Measurements from ENCODE around the gene WDR47.
"Not testable (repeated sequence)": the region's sequence is repeated elsewhere in the genome, so short reads cannot be mapped to it uniquely, and the experiment has no call there.

WDR47 gene

GRCh38 chr1:109040989-109041620, 797 bp downstream of the WDR47 start:
- POLR2A ChIA-PET (ENCODE audit: low non-redundant PET) = no interaction called here
- peak; percentile 8 for DNase-seq (ENCODE audit: low spot score)
- no peak for TF ChIP-seq CTCF (conservative IDR thresholded peaks at IDR 0.05; ENCODE audit: low read depth)
- peak overlapping the region; percentile 88 for H3K27ac ChIP-seq
- CTCF ChIA-PET = no interaction called here

GRCh38 chr1:109040627-109040988, 1.3 kb downstream of the WDR47 start:
- POLR2A ChIA-PET (ENCODE audit: low non-redundant PET) = interaction anchor here (0.7 kb wide), 1 partner anchor 43 kb away, joined by 7 read pairs; no protein-coding TSS in a partner anchor
- CTCF ChIA-PET = no interaction called here
- DNase-seq (ENCODE audit: low spot score) = no peak
- TF ChIP-seq CTCF (conservative IDR thresholded peaks at IDR 0.05; ENCODE audit: low read depth) = no peak
- H3K27ac ChIP-seq = peak overlapping the region; percentile 88

- DNase-seq (ENCODE audit: low spot score) = no peak
- ChIA-PET POLR2A (ENCODE audit: low non-redundant PET) (interaction anchor here (0.6 to 0.7 kb wide), 2 partner anchors 261 to 833 kb away, joined by 3 to 5 read pairs; no protein-coding TSS in a partner anchor), CTCF (no interaction called here)
- no peak for TF ChIP-seq CTCF (conservative IDR thresholded peaks at IDR 0.05; ENCODE audit: low read depth)
- no peak overlapping the region; the same call in 1 of the 2 replicates for H3K27ac ChIP-seq
Observed at GRCh38 chr1:109034382-109034781, 7.5 kb downstream of the WDR47 start.

- H3K27ac ChIP-seq; POLR2A ChIA-PET (ENCODE audit: low non-redundant PET); DNase-seq (ENCODE audit: low spot score); CTCF ChIA-PET: not testable (repeated sequence)
Observed at GRCh38 chr1:109029493-109029892, 12.4 kb downstream of the WDR47 start.

- no peak for DNase-seq (ENCODE audit: low spot score)
- CTCF ChIA-PET = interaction anchor here (1.0 to 1.6 kb wide), 4 partner anchors 12 to 72 kb away, joined by 3 to 4 read pairs (median 4); partner anchors contain the start of gene TAF13
- peak overlapping the region; percentile 71 for H3K27ac ChIP-seq
- POLR2A ChIA-PET (ENCODE audit: low non-redundant PET) = interaction anchor here (1.8 kb wide), 1 partner anchor 72 kb away, joined by 6 read pairs; no protein-coding TSS in a partner anchor
- peak; percentile 33 for TF ChIP-seq CTCF (conservative IDR thresholded peaks at IDR 0.05; ENCODE audit: low read depth)
Observed at GRCh38 chr1:109027841-109028240, 14.1 kb downstream of the WDR47 start.

- POLR2A ChIA-PET (ENCODE audit: low non-redundant PET) = no interaction called here
- TF ChIP-seq CTCF (conservative IDR thresholded peaks at IDR 0.05; ENCODE audit: low read depth) = no peak
- CTCF ChIA-PET = no interaction called here
Observed at GRCh38 chr1:109025694-109026093, 16.2 kb downstream of the WDR47 start.

GRCh38 chr1:109024646-109025045, 17.3 kb downstream of the WDR47 start:
- ChIA-PET CTCF (no interaction called here), POLR2A (ENCODE audit: low non-redundant PET) (no interaction called here)
- DNase-seq (ENCODE audit: low spot score) = no peak
- no peak overlapping the region for H3K27ac ChIP-seq
- no peak for TF ChIP-seq CTCF (conservative IDR thresholded peaks at IDR 0.05; ENCODE audit: low read depth)

More at GRCh38 chr1:109025694-109026093, 16.2 kb downstream of the WDR47 start:
- DNase-seq (ENCODE audit: low spot score) = no peak
- H3K27ac ChIP-seq = no peak overlapping the region

Data from RWPE1 (cell line).